AG10803 (cell line): ENCODE results near the gene ZNF691.
"Not testable (repeated sequence)": the region's sequence is repeated elsewhere in the genome, so short reads cannot be mapped to it uniquely, and the experiment has no call there.

Source experiments
- DNase-seq: peaks from one replicate; pipeline ENCODE4 v3.0.0; 2010; ENCODE audit warnings: low read depth
- H3K4me3 ChIP-seq: 2 replicates; pipeline ENCODE4 v1.5.1; 2011; ENCODE audit warnings: mild to moderate bottlenecking, low read length, control low read depth
- CTCF ChIP-seq: conservative IDR thresholded peaks from 2 replicates; pipeline ENCODE4 v1.5.1; 2011; ENCODE audit warnings: mild to moderate bottlenecking, low read length, control low read depth, inconsistent platforms

Gene ZNF691

DNA sequence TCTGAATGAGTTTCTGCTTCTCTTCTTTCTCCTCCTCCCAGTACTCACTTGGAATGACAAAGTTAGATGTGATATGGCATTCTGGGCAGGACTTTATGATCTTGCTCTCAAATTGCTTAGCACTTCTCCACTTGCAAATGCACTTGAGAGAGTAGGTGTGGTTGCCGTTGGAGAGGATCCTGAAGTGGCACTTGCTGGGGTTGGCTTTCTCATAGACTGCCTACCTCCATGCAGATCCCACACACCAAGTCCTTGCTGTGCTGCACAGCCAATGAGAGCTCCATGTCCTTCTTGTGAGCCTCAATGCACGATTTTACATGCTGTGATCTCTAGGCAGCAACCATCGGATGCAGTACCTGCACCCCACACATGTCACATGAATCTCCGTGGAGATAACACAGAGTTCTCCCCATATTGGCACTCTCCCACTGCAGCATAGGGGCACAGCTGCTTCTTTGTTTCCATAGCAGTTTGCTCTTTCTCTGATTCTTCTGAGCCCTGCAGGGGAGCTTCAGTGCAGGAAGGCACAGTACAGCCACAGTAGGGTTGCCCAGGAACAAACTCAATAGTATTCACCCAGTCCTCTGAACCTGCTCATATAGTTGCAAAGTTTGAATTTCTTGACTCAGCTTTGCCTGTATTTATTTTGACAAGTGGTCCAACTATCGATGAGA lies 45.2 kb downstream of the ZNF691 start:
- no peak for DNase-seq
- no peak for TF ChIP-seq CTCF
- H3K4me3 ChIP-seq, result no peak overlapping the region

- H3K4me3 ChIP-seq, DNase-seq: not testable (repeated sequence)
These were observed 53.5 kb downstream of the ZNF691 start for GRCh38 chr1:42899960-42900359.
